H1 (cell line): Measurements from ENCODE around the gene HLA-DPA1. TPM values are rescaled to one million over a fixed set of nuclear protein-coding genes. Genes with fewer than 3 reads are reported as not detected.
A peak's percentile ranks its signal among the peaks of the same experiment; 100 is the strongest.
"Not testable (repeated sequence)": the region's sequence is repeated elsewhere in the genome, so short reads cannot be mapped to it uniquely, and the experiment has no call there.

Experiments
- CTCF ChIA-PET: fragments of 300-600 bp; sonication (Branson Sonifier 250); formaldehyde crosslinking; loops from one replicate; lab custom pipeline; 2021; ENCODE audit not compliant: partially characterized antibody; lab: Charles Lee
- POLR2A ChIA-PET: fragments of 300-600 bp; sonication (Branson Sonifier 250); formaldehyde crosslinking; loops from one replicate; lab custom pipeline; 2021; ENCODE audit warnings: inconsistent platforms; ENCODE audit not compliant: partially characterized antibody; lab: Charles Lee
- DNase-seq, 2 experiments: peaks; one replicate each; pipeline versions ENCODE4 v3.0.0 to v3.0.0-alpha.2; 2010 to 2022; ENCODE audit warnings: low spot score in 2 of 2, low read depth in 1 of 2, mixed read lengths in 1 of 2
- FAIRE-seq: peaks from 2 replicates; lab custom pipeline; 2011; peaks lifted over from hg19 to GRCh38; lab: Jason Lieb, UNC
- H2AFZ ChIP-seq: 2 replicates; pipeline ENCODE4 v1.8.1; 2012; ENCODE audit warnings: low read length, inconsistent platforms
- H2AK5ac ChIP-seq: 2 replicates; pipeline ENCODE4 v1.6.1; 2013; ENCODE audit warnings: low read depth, low read length
- H2BK120ac ChIP-seq: replicated peaks from 2 replicates; pipeline ENCODE3; 2013; ENCODE audit warnings: low read depth, low read length, inconsistent platforms
- H2BK12ac ChIP-seq: 2 replicates; pipeline ENCODE4 v1.6.1; 2013; ENCODE audit warnings: low read depth, low read length
- H2BK15ac ChIP-seq: 2 replicates; pipeline ENCODE4 v1.6.1; 2013; ENCODE audit warnings: low read length
- H2BK20ac ChIP-seq: 2 replicates; pipeline ENCODE4 v1.6.1; 2013; ENCODE audit warnings: low read length
- H2BK5ac ChIP-seq: 2 replicates; pipeline ENCODE4 v1.6.1; 2013; ENCODE audit warnings: low read depth, low read length
- H3K14ac ChIP-seq: 2 replicates; pipeline ENCODE4 v1.6.1; 2013; ENCODE audit warnings: inconsistent platforms; ENCODE audit not compliant: insufficient read length
- H3K18ac ChIP-seq: 2 replicates; pipeline ENCODE4 v1.6.1; 2013; ENCODE audit warnings: low read length; ENCODE audit errors: extremely low read depth
- H3K23ac ChIP-seq: 2 replicates; pipeline ENCODE4 v1.6.1; 2013; ENCODE audit warnings: inconsistent platforms; ENCODE audit not compliant: insufficient read length
- H3K23me2 ChIP-seq: 2 replicates; pipeline ENCODE4 v1.6.1; 2013; ENCODE audit warnings: low read depth, low read length
- H3K27ac ChIP-seq: 2 replicates; pipeline ENCODE4 v1.6.1; 2011; ENCODE audit warnings: low read depth, low read length, inconsistent platforms
- H3K27me3 ChIP-seq, 4 experiments: replicated peaks in 1 of 4; 1 replicate in 1 of 4; 2 replicates in 3 of 4; pipeline versions ENCODE4 v1.6.1 to v1.8.1; 2011 to 2013; ENCODE audit warnings: low read length in 3 of 4, mild to moderate bottlenecking in 3 of 4, inconsistent platforms in 2 of 4, mixed read lengths in 2 of 4, moderate library complexity in 1 of 4; ENCODE audit not compliant: control insufficient read depth in 3 of 4, insufficient read depth in 3 of 4; ENCODE audit errors: extremely low read depth in 1 of 4
- H3K36me3 ChIP-seq, 4 experiments: 2 replicates each; pipeline versions ENCODE4 v1.6.1 to v1.8.1; 2011 to 2013; ENCODE audit warnings: mild to moderate bottlenecking in 4 of 4, low read length in 3 of 4, moderate library complexity in 2 of 4, control low read depth in 1 of 4, inconsistent platforms in 1 of 4; ENCODE audit not compliant: insufficient read depth in 4 of 4, control insufficient read depth in 2 of 4
- H3K4ac ChIP-seq: replicated peaks from 2 replicates; pipeline ENCODE3; 2013; ENCODE audit warnings: low read length, low read depth, mixed read lengths, inconsistent platforms; ENCODE audit not compliant: insufficient read length
- H3K4me1 ChIP-seq, 4 experiments: replicated peaks in 1 of 4; 1 replicate in 1 of 4; 2 replicates in 3 of 4; pipeline versions ENCODE4 v1.6.1 to v1.8.1; 2011 to 2013; ENCODE audit warnings: low read length in 3 of 4, inconsistent platforms in 2 of 4, mixed read lengths in 1 of 4; ENCODE audit not compliant: insufficient read depth in 4 of 4, control insufficient read depth in 3 of 4
- H3K4me2 ChIP-seq, 2 experiments: 2 replicates each; pipeline versions ENCODE4 v1.6.1 to v1.8.1; 2011 to 2013; ENCODE audit warnings: low read depth in 2 of 2, low read length in 2 of 2, control low read depth in 1 of 2, inconsistent platforms in 1 of 2, mild to moderate bottlenecking in 1 of 2; ENCODE audit not compliant: insufficient read depth in 1 of 2
- H3K4me3 ChIP-seq, 4 experiments: fragments of 200-600, 300-600 bp in 1 of 4; sonication (generic), shearing (Covaris generic), sonication (Bioruptor Twin) in 1 of 4; 2 replicates each; pipeline versions ENCODE4 v1.5.1 to v1.8.1; 2011 to 2016; ENCODE audit warnings: low read length in 4 of 4, low read depth in 3 of 4, control low read depth in 2 of 4, inconsistent platforms in 2 of 4, mild to moderate bottlenecking in 2 of 4, mixed read lengths in 1 of 4, moderate library complexity in 1 of 4; ENCODE audit not compliant: insufficient read depth in 2 of 4; ENCODE audit errors: extremely low read depth in 1 of 4
- H3K56ac ChIP-seq: replicated peaks from 2 replicates; pipeline ENCODE3; 2013; ENCODE audit warnings: low read depth, mild to moderate bottlenecking, mixed read lengths, low read length, inconsistent platforms; ENCODE audit not compliant: insufficient read length
- H3K79me1 ChIP-seq: 2 replicates; pipeline ENCODE4 v1.6.1; 2013; ENCODE audit warnings: low read depth, low read length, control low read depth
- H3K79me2 ChIP-seq, 2 experiments: 2 replicates each; pipeline versions ENCODE4 v1.6.1 to v1.8.1; 2012 to 2013; ENCODE audit warnings: low read length in 2 of 2, mild to moderate bottlenecking in 2 of 2, inconsistent platforms in 1 of 2; ENCODE audit not compliant: insufficient read depth in 2 of 2, control insufficient read depth in 1 of 2
- H3K9ac ChIP-seq, 4 experiments: replicated peaks in 1 of 4; 1 replicate in 1 of 4; 2 replicates in 3 of 4; pipeline versions ENCODE4 v1.6.1 to v1.8.1; 2011 to 2013; ENCODE audit warnings: low read depth in 3 of 4, low read length in 3 of 4, control low read depth in 2 of 4, mild to moderate bottlenecking in 2 of 4, moderate library complexity in 2 of 4, inconsistent platforms in 1 of 4; ENCODE audit errors: extremely low read depth in 1 of 4
- H3K9me3 ChIP-seq, 2 experiments: 2 replicates each; pipeline versions ENCODE4 v1.6.1 to v1.8.1; 2012 to 2013; ENCODE audit warnings: mild to moderate bottlenecking in 2 of 2, moderate library complexity in 2 of 2, control low read depth in 1 of 2, inconsistent platforms in 1 of 2, low read depth in 1 of 2, low read length in 1 of 2, mixed read lengths in 1 of 2; ENCODE audit not compliant: insufficient read depth in 2 of 2
- H4K20me1 ChIP-seq, 2 experiments: replicated peaks in 1 of 2; 2 replicates each; pipeline versions ENCODE3 to v1.8.1; 2011 to 2013; ENCODE audit warnings: inconsistent platforms in 2 of 2, low read length in 2 of 2, mild to moderate bottlenecking in 1 of 2; ENCODE audit not compliant: insufficient read depth in 2 of 2, control insufficient read depth in 1 of 2
- H4K5ac ChIP-seq: 2 replicates; pipeline ENCODE4 v1.6.1; 2013; ENCODE audit warnings: low read length, low read depth, mixed read lengths, inconsistent platforms; ENCODE audit not compliant: insufficient read length
- H4K8ac ChIP-seq: 2 replicates; pipeline ENCODE4 v1.8.0; 2013; ENCODE audit warnings: mild to moderate bottlenecking, moderate library complexity, low read length, inconsistent platforms; ENCODE audit not compliant: insufficient read depth; ENCODE audit errors: extremely low read depth
- H4K91ac ChIP-seq: replicated peaks from 2 replicates; pipeline ENCODE3; 2013; ENCODE audit warnings: low read length, mixed read lengths, inconsistent platforms; ENCODE audit not compliant: insufficient read length
- WGBS, 2 experiments: shearing (Covaris generic) in 1 of 2; methylation state at CpG; one replicate each; pipeline versions ENCODE4 v1.1.6 to v1.1.7; 2013 to 2015; ENCODE audit warnings: low lambda C conversion rate in 2 of 2, mixed read lengths in 2 of 2, inconsistent platforms in 1 of 2, low coverage in 1 of 2, missing lambda C conversion rate in 1 of 2; ENCODE audit not compliant: insufficient replicate concordance in 2 of 2, insufficient coverage in 1 of 2, insufficient read length in 1 of 2; ENCODE audit errors: extremely low coverage in 1 of 2, missing lambda C conversion rate in 1 of 2; 5-methylcytosine and 5-hydroxymethylcytosine counted together
- polyA plus RNA-seq, 7 experiments: library from polyadenylated mRNA; depleted of rRNA in 3 of 7; stranded (reverse) in 5 of 7; unstranded in 2 of 7; fragments of >200 nt in 5 of 7; fragments of 200-250 nt in 2 of 7; gene quantifications; 1 replicate in 5 of 7; 2 replicates in 1 of 7; 4 replicates in 1 of 7; pipeline versions ENCODE4 v1.2.1 to v1.2.3, GENCODE V29; 2011 to 2013; ENCODE audit warnings: missing spikeins in 2 of 7, mixed read lengths in 2 of 7
- total RNA-seq: library from RNA; stranded (reverse); fragmentation: NEBNext Ultra II Directional; extraction: Animal tissue kit (Norgen Biotek cat#: 25700); gene quantifications from 2 replicates; pipeline ENCODE4 v1.2.1, GENCODE V29; 2021

Gene HLA-DPA1
- total and polyA plus RNA-seq, 2 of the 8 experiments (the other 6 are each of a cell fraction or from before 2014, with no cell fraction given): 6.2 to 13.1 TPM

DNA sequence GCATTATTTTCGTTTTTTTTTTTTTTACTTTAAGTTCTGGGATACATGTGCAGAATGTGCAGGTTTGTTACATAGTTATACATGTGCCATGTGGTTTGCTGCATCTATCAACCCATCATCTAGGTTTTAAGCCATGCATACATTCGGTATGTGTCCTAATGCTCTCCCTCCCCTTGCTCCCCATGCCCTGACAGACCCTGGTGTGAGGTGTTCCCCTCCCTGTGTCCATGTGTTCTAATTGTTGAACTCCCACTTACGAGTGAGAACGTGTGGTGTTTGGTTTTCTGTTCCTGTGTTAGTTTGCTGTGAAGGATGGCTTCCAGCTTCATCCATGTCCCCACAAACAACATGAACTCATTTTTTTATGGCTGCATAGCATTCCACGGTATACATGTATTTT is 10.0 kb downstream of the HLA-DPA1 start:
- H4K91ac ChIP-seq, H3K23me2 ChIP-seq, H3K4ac ChIP-seq, H2BK5ac ChIP-seq, H2BK120ac ChIP-seq, H4K20me1 ChIP-seq, H3K56ac ChIP-seq, H2AFZ ChIP-seq, H3K9me3 ChIP-seq, H3K9ac ChIP-seq, DNase-seq, H4K8ac ChIP-seq, H3K18ac ChIP-seq, H2BK20ac ChIP-seq, H4K5ac ChIP-seq, H3K4me2 ChIP-seq, H3K79me2 ChIP-seq, H3K79me1 ChIP-seq, H3K36me3 ChIP-seq, H3K23ac ChIP-seq, H3K27ac ChIP-seq, FAIRE-seq, H3K14ac ChIP-seq, H2BK15ac ChIP-seq, H3K27me3 ChIP-seq, H3K4me3 ChIP-seq, H3K4me1 ChIP-seq: not testable (repeated sequence)
- POLR2A ChIA-PET: interaction anchor here (1.1 kb wide), 1 partner anchor 90 kb away, joined by 4 read pairs; no protein-coding TSS in a partner anchor
- Histone ChIP-seq H2AK5ac (0 out of 2 replicates have a peak overlapping the region, but pooled peaks have one; percentile 53), H2BK12ac (peak overlapping the region; percentile 50; the same call in 1 of the 2 replicates)
- CTCF ChIA-PET: interaction anchor here (2.8 kb wide), 1 partner anchor 14 kb away, joined by 10 read pairs; no protein-coding TSS in a partner anchor
- 79% methylated on average over 5 of the region's 5 CpGs; no CpG with 5 or more reads in 1 of the 2 experiments for WGBS, 2 experiments
